HCT116 (cell line): Measurements from ENCODE around the gene ZNF462. TPM values are rescaled to one million over a fixed set of nuclear protein-coding genes. Genes with fewer than 3 reads are reported as not detected.
"Not testable (repeated sequence)": the region's sequence is repeated elsewhere in the genome, so short reads cannot be mapped to it uniquely, and the experiment has no call there.

Experiments used
- ATAC-seq: fragments of 200-7000 bp; cut with Tn5 transposase; 2 replicates; pipeline ENCODE4 v1.9.1; 2020; ENCODE audit warnings: mild to moderate bottlenecking, moderate library complexity
- BruUV-seq: library from RNA; stranded (reverse); fragments of 400-500 nt; replicated peaks from 2 replicates; lab custom pipeline; 2021; lab: Mats Ljungman, UMichigan
- CTCF ChIA-PET: fragments of 300-600 bp; sonication (Branson Sonifier 250); formaldehyde crosslinking; loops from one replicate; lab custom pipeline; 2021; ENCODE audit warnings: antibody characterized with exemption; lab: Charles Lee
- POLR2A ChIA-PET: fragments of 300-600, 350-600 bp; sonication (Branson Sonifier 250); formaldehyde crosslinking; loops from one replicate; lab custom pipeline; 2021; ENCODE audit warnings: antibody characterized with exemption; lab: Charles Lee
- RAD21 ChIA-PET, 2 experiments: fragments of 300-600 bp; sonication (Branson Sonifier 250); formaldehyde crosslinking; loops; one replicate each; lab custom pipeline; 2023; ENCODE audit warnings: low total read pairs in 2 of 2; ENCODE audit not compliant: uncharacterized antibody in 2 of 2, unreplicated experiment in 2 of 2, low non-redundant PET in 1 of 2; lab: Charles Lee
- DNase-seq: peaks from one replicate; pipeline ENCODE4 v3.0.0-alpha.2; 2010; ENCODE audit warnings: low read depth, low spot score
- H2AFZ ChIP-seq: fragments of 200-600 bp; shearing (Covaris generic), sonication (generic); 2 replicates; pipeline ENCODE4 v1.6.1; 2017; ENCODE audit warnings: low read depth, mixed run types, mixed read lengths, antibody characterized with exemption, low read length; ENCODE audit not compliant: poor library complexity, severe bottlenecking
- H3K27ac ChIP-seq: 2 replicates; pipeline ENCODE4 v1.5.1; 2012; ENCODE audit warnings: low read depth, low read length
- H3K27me3 ChIP-seq: fragments of 200-600 bp; sonication (generic); 2 replicates; pipeline ENCODE4 v1.6.1; 2016; ENCODE audit warnings: mixed run types, low read length, mixed read lengths; ENCODE audit not compliant: insufficient read depth
- H3K36me3 ChIP-seq, 2 experiments: fragments of 200-500 bp in 1 of 2; fragments of 200-600 bp in 1 of 2; sonication (Bioruptor generic) in 1 of 2; sonication (generic) in 1 of 2; 2 replicates each; pipeline versions ENCODE4 v1.5.1 to v1.6.1; 2014 to 2016; ENCODE audit warnings: low read length in 2 of 2, inconsistent platforms in 1 of 2, mixed read lengths in 1 of 2, mixed run types in 1 of 2; ENCODE audit not compliant: insufficient read depth in 2 of 2, control insufficient read depth in 1 of 2
- H3K4me1 ChIP-seq, 2 experiments: fragments of 200-600 bp in 1 of 2; sonication (generic) in 1 of 2; 2 replicates each; pipeline versions ENCODE4 v1.5.1 to v1.6.1; 2012 to 2017; ENCODE audit warnings: low read length in 2 of 2, inconsistent platforms in 1 of 2, mild to moderate bottlenecking in 1 of 2, mixed read lengths in 1 of 2, mixed run types in 1 of 2, moderate library complexity in 1 of 2; ENCODE audit not compliant: insufficient read depth in 2 of 2, control insufficient read depth in 1 of 2
- H3K4me2 ChIP-seq: fragments of 200-600 bp; sonication (generic); 2 replicates; pipeline ENCODE4 v1.6.1; 2017; ENCODE audit warnings: mixed run types, low read length, mixed read lengths
- H3K4me3 ChIP-seq, 2 experiments: fragments of 200-600 bp in 1 of 2; sonication (generic) in 1 of 2; replicated peaks in 1 of 2; 2 replicates each; pipeline ENCODE4 v1.5.1; 2011 to 2016; ENCODE audit warnings: low read length in 2 of 2, control low read depth in 1 of 2, low read depth in 1 of 2, mild to moderate bottlenecking in 1 of 2, mixed read lengths in 1 of 2, mixed run types in 1 of 2
- H3K79me2 ChIP-seq: fragments of 200-600 bp; sonication (generic); 2 replicates; pipeline ENCODE4 v1.6.1; 2017; ENCODE audit warnings: mild to moderate bottlenecking, mixed run types, low read length, moderate library complexity, mixed read lengths; ENCODE audit not compliant: insufficient read depth
- H3K9ac ChIP-seq: fragments of 200-600 bp; sonication (generic); 2 replicates; pipeline ENCODE4 v1.6.1; 2016; ENCODE audit warnings: low read length, mixed read lengths
- H3K9me2 ChIP-seq: fragments of 200-600 bp; sonication (generic), shearing (Covaris generic); 2 replicates; pipeline ENCODE4 v1.6.1; 2017; ENCODE audit warnings: mixed run types, mild to moderate bottlenecking, moderate library complexity; ENCODE audit not compliant: insufficient read depth
- H3K9me3 ChIP-seq, 2 experiments: fragments of 200-500 bp in 1 of 2; fragments of 200-600 bp in 1 of 2; sonication (Bioruptor generic) in 1 of 2; sonication (generic) in 1 of 2; 2 replicates each; pipeline ENCODE4 v1.6.1; 2014 to 2017; ENCODE audit warnings: low read length in 2 of 2, mixed read lengths in 2 of 2, inconsistent platforms in 1 of 2, low read depth in 1 of 2, mild to moderate bottlenecking in 1 of 2, mixed run types in 1 of 2, moderate library complexity in 1 of 2; ENCODE audit not compliant: control insufficient read depth in 1 of 2, insufficient read depth in 1 of 2
- H4K20me1 ChIP-seq: fragments of 200-600 bp; sonication (generic), shearing (Covaris generic); 2 replicates; pipeline ENCODE4 v1.6.1; 2017; ENCODE audit warnings: mixed run types, mild to moderate bottlenecking, moderate library complexity; ENCODE audit not compliant: insufficient read depth
- CEBPB ChIP-seq: IDR thresholded peaks from 2 replicates; pipeline ENCODE4 v1.6.1; 2012; ENCODE audit warnings: low read depth
- SRF ChIP-seq: IDR thresholded peaks from 2 replicates; pipeline ENCODE4 v1.6.1; 2012; ENCODE audit warnings: low read depth
- ZFX ChIP-seq: fragments of 450-650 bp; IDR thresholded peaks from 2 replicates; pipeline ENCODE4 v1.6.1; 2017
- intact Hi-C: fragments of 100-400 bp; cut with micrococcal nuclease; formaldehyde crosslinking; loops from 2 replicates; pipeline ENCODE4 v1.10.0; 2022
- total RNA-seq: library from RNA; stranded (reverse); gene quantifications from one replicate; pipeline ENCODE4 v1.2.1, GENCODE V29; 2021; ENCODE audit not compliant: unreplicated experiment
- TF ChIP-seq, protein P1 (sequence below): IDR thresholded peaks from 2 replicates; pipeline ENCODE4 v1.6.1; 2012
- TF ChIP-seq, protein P2 (sequence below): IDR thresholded peaks from 2 replicates; pipeline ENCODE4 v1.6.1; 2011; ENCODE audit warnings: mild to moderate bottlenecking, low read length, moderate library complexity; ENCODE audit not compliant: insufficient replicate concordance; ENCODE audit errors: extremely low read depth

ZNF462 gene
- total RNA-seq, 1 experiment from 2014 or later: 18.1 TPM

DNA sequence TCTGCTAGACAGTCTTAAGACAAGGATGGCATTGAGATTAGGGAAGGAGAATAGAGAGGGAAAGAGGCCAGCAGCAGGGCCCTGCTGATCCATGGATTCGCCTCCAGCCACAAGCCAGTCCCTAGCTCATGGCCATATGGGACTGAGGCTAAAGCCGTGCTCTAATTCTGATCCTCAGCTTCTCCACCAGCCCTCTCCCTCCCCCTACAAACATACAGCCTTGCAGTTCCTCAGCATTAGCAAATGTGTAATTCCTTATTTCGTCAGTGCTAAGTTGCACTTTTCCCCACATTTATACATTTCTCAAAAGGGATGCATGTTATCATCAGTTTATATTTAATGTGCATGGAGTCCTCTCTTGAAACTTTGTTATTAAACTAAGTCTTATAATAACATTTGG, 34.8 kb downstream of the ZNF462 start:
- Histone ChIP-seq H4K20me1 (no peaks in the 10 kb centered on the region), H3K9me3 (no peaks in the 10 kb centered on the region), H3K9ac (no peak overlapping the region), H3K9me2 (no peaks in the 10 kb centered on the region), H3K4me3 (no peak overlapping the region), H3K27ac (no peak overlapping the region), H3K27me3 (no peaks in the 10 kb centered on the region), H2AFZ (no peak overlapping the region), H3K79me2 (peaks cover 16% of the 10 kb centered on the region; the same call in 1 of the 2 replicates), H3K36me3 (no peaks in the 10 kb centered on the region), H3K4me2 (no peak overlapping the region), H3K4me1 (peaks cover 13 to 18% of the 10 kb centered on the region in 2 experiments)
- BruUV-seq: no TSS peak
- TF ChIP-seq, protein P1, sequence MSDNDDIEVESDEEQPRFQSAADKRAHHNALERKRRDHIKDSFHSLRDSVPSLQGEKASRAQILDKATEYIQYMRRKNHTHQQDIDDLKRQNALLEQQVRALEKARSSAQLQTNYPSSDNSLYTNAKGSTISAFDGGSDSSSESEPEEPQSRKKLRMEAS: no peak
- no peak for TF ChIP-seq CEBPB
- no peak for TF ChIP-seq ZFX
- DNase-seq (no peak), ATAC-seq (no peak)
- RAD21 ChIA-PET: no interaction called here
- POLR2A ChIA-PET: no interaction called here
- CTCF ChIA-PET: no interaction called here
- intact Hi-C loops: no loop called here

DNA sequence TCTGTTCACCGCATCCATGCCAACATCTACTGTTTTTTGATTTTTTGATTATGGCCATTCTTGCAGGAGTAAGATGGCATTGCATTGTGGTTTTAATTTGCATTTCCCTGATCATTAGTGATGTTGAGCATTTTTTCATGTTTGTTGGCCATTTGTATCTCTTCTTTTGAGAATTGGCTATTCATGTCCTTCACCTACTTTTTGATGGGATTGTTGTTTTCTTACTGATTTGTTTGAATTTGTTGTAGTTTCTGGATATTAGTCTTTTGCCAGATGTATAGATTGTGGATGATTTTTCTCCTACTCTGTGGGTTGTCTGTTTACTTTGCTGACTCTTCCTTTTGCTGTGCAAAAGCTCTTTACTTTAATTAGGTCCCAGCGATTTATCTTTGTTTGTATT, 37.6 kb downstream of the ZNF462 start:
- H3K27ac ChIP-seq, H3K4me2 ChIP-seq, H3K9me2 ChIP-seq, H3K4me3 ChIP-seq, intact Hi-C loops, H3K4me1 ChIP-seq, H2AFZ ChIP-seq, H3K9me3 ChIP-seq, CTCF ChIA-PET, ATAC-seq, H3K9ac ChIP-seq, RAD21 ChIA-PET, H3K36me3 ChIP-seq, POLR2A ChIA-PET, DNase-seq, H4K20me1 ChIP-seq, H3K79me2 ChIP-seq, H3K27me3 ChIP-seq, BruUV-seq: not testable (repeated sequence)

DNA sequence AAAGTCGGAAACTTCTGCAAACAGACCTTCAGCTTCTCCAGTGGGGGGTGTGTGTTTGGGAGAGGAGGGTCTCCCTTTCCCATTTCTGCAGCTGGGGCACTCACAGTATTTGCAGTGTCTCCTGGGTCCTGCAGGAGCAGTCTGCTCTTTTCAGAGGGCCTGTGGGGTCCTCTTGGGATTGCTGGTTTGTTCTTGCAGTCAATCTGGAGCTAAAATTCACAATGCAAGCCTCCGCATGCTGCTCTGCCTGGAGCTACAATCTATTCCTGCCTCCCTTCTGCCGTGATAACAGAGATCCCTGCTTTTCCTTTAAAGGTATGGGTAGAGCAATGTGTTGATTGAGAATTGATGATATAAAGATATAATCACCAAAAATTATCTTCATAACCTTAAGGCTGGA, 43.2 kb downstream of the ZNF462 start:
- BruUV-seq: no TSS peak
- peaks cover 7% of the 10 kb centered on the region; the same call in 1 of the 2 replicates for H3K79me2 ChIP-seq
- no peaks in the 10 kb centered on the region for H3K36me3 ChIP-seq
- peaks cover 4% of the 10 kb centered on the region; the same call in 1 of the 2 replicates for H3K9me2 ChIP-seq
- H3K9ac ChIP-seq: no peak overlapping the region
- H2AFZ ChIP-seq: no peak overlapping the region
- ATAC-seq (no peak), DNase-seq (no peak)
- peaks cover 0 to 6% of the 10 kb centered on the region in 2 experiments; a peak in 1 of 4 replicates for H3K4me1 ChIP-seq
- ChIA-PET POLR2A (no interaction called here), RAD21 (no interaction called here), CTCF (no interaction called here)
- H4K20me1 ChIP-seq: no peaks in the 10 kb centered on the region
- H3K4me2 ChIP-seq: no peak overlapping the region
- H3K27me3 ChIP-seq: no peaks in the 10 kb centered on the region
- no peak overlapping the region for H3K27ac ChIP-seq
- no peak overlapping the region for H3K4me3 ChIP-seq
- TF ChIP-seq, protein P1: no peak
- TF ChIP-seq ZFX (no peak), CEBPB (no peak), SRF (no peak)
- TF ChIP-seq, protein P2, sequence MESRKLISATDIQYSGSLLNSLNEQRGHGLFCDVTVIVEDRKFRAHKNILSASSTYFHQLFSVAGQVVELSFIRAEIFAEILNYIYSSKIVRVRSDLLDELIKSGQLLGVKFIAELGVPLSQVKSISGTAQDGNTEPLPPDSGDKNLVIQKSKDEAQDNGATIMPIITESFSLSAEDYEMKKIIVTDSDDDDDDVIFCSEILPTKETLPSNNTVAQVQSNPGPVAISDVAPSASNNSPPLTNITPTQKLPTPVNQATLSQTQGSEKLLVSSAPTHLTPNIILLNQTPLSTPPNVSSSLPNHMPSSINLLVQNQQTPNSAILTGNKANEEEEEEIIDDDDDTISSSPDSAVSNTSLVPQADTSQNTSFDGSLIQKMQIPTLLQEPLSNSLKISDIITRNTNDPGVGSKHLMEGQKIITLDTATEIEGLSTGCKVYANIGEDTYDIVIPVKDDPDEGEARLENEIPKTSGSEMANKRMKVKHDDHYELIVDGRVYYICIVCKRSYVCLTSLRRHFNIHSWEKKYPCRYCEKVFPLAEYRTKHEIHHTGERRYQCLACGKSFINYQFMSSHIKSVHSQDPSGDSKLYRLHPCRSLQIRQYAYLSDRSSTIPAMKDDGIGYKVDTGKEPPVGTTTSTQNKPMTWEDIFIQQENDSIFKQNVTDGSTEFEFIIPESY: no peak
- intact Hi-C loops: no loop called here
- no peaks in the 10 kb centered on the region for H3K9me3 ChIP-seq
